HepG2 (cell line): ENCODE data around the gene NOL4L. TPM values are rescaled to one million over a fixed set of nuclear protein-coding genes. Genes with fewer than 3 reads are reported as not detected.

Source experiments
- CHD2 ChIP-seq: IDR thresholded peaks from 2 replicates; pipeline ENCODE4 v1.6.1; 2011; ENCODE audit warnings: low read depth, low read length, improper control_type of control experiment
- FOXA1 ChIP-seq, 2 experiments: fragments of 450-650 bp in 1 of 2; sonication (generic) in 1 of 2; formaldehyde crosslinking in 1 of 2; IDR thresholded peaks; 2 replicates each; pipeline versions ENCODE4 v1.4.0 to v1.6.1; 2016 to 2020; ENCODE audit warnings: missing genetic modification reagents in 1 of 2
- FOXO1 ChIP-seq: sonication (generic); formaldehyde crosslinking; IDR thresholded peaks from 2 replicates; pipeline ENCODE4 v1.4.0; 2020; ENCODE audit warnings: missing genetic modification reagents
- FOXP1 ChIP-seq, 2 experiments: fragments of 450-650 bp in 1 of 2; IDR thresholded peaks; 2 replicates each; pipeline ENCODE4 v1.6.1; 2017 to 2018; ENCODE audit warnings: antibody characterized with exemption in 1 of 2
- HNRNPK ChIP-seq: fragments of 200-400 bp; formaldehyde crosslinking; IDR thresholded peaks from 2 replicates; pipeline ENCODE4 v1.6.1; 2018; ENCODE audit warnings: low read length, low read depth, moderate library complexity, mild to moderate bottlenecking; ENCODE audit not compliant: poor library complexity, severe bottlenecking
- ZNF121 ChIP-seq: sonication (generic); formaldehyde crosslinking; IDR thresholded peaks from 2 replicates; pipeline ENCODE4 v1.5.0; 2020; ENCODE audit warnings: mild to moderate bottlenecking, missing genetic modification reagents
- ZNF180 ChIP-seq: sonication (generic); formaldehyde crosslinking; IDR thresholded peaks from 2 replicates; pipeline ENCODE4 v1.4.0; 2020; ENCODE audit warnings: low read depth, missing genetic modification reagents, borderline replicate concordance
- ZNF274 ChIP-seq: sonication (generic); formaldehyde crosslinking; IDR thresholded peaks from 2 replicates; pipeline ENCODE4 v1.5.1; 2020; ENCODE audit warnings: mild to moderate bottlenecking, missing genetic modification reagents
- ZNF891 ChIP-seq: sonication (generic); formaldehyde crosslinking; IDR thresholded peaks from 2 replicates; pipeline ENCODE4 v1.5.0; 2020; ENCODE audit warnings: mild to moderate bottlenecking, missing genetic modification reagents
- ZSCAN22 ChIP-seq: sonication (generic); formaldehyde crosslinking; IDR thresholded peaks from 2 replicates; pipeline ENCODE4 v1.4.0; 2020; ENCODE audit warnings: mild to moderate bottlenecking, missing genetic modification reagents
- polyA plus RNA-seq, 8 experiments: library from polyadenylated mRNA; depleted of rRNA in 3 of 8; stranded (reverse) in 7 of 8; unstranded in 1 of 8; fragments of >200 nt; fragmentation: Illumina TruSeq in 4 of 8; extraction: Trizol in 4 of 8; gene quantifications; 2 replicates each; pipeline versions ENCODE4 v1.2.1 to v1.2.3, GENCODE V29; 2011 to 2016; ENCODE audit warnings: low read depth in 4 of 8, missing spikeins in 1 of 8, mixed read lengths in 1 of 8; ENCODE audit not compliant: insufficient read depth in 1 of 8
- total RNA-seq, 5 experiments: library from RNA; depleted of rRNA; stranded (reverse); fragments of >200 nt; fragmentation: Illumina TruSeq; extraction: Trizol; gene quantifications; 2 replicates each; pipeline ENCODE4 v1.2.3, GENCODE V29; 2016; ENCODE audit warnings: low read depth in 1 of 5
- TF ChIP-seq, protein P1 (sequence below): sonication (generic); formaldehyde crosslinking; IDR thresholded peaks from 2 replicates; pipeline ENCODE4 v1.4.0; 2020; ENCODE audit warnings: missing genetic modification reagents
- TF ChIP-seq, protein P2 (sequence below): sonication (generic); formaldehyde crosslinking; IDR thresholded peaks from 2 replicates; pipeline ENCODE4 v1.5.1; 2020; ENCODE audit warnings: mild to moderate bottlenecking, missing genetic modification reagents, borderline replicate concordance
- TF ChIP-seq, protein P3 (sequence below): IDR thresholded peaks from 2 replicates; pipeline ENCODE4 v1.6.1; 2016
- TF ChIP-seq, protein P4 (sequence below): sonication (generic); formaldehyde crosslinking; conservative IDR thresholded peaks from 2 replicates; pipeline ENCODE4 v1.8.0; 2022; ENCODE audit warnings: low read depth, missing genetic modification reagents
- TF ChIP-seq, protein P5 (sequence below): IDR thresholded peaks from 2 replicates; pipeline ENCODE4 v1.6.1; 2016

The NOL4L gene
- total and polyA plus RNA-seq, 2 of the 13 experiments (the other 11 are each of a cell fraction or from before 2014, with no cell fraction given): 16.6 to 35.4 TPM

DNA sequence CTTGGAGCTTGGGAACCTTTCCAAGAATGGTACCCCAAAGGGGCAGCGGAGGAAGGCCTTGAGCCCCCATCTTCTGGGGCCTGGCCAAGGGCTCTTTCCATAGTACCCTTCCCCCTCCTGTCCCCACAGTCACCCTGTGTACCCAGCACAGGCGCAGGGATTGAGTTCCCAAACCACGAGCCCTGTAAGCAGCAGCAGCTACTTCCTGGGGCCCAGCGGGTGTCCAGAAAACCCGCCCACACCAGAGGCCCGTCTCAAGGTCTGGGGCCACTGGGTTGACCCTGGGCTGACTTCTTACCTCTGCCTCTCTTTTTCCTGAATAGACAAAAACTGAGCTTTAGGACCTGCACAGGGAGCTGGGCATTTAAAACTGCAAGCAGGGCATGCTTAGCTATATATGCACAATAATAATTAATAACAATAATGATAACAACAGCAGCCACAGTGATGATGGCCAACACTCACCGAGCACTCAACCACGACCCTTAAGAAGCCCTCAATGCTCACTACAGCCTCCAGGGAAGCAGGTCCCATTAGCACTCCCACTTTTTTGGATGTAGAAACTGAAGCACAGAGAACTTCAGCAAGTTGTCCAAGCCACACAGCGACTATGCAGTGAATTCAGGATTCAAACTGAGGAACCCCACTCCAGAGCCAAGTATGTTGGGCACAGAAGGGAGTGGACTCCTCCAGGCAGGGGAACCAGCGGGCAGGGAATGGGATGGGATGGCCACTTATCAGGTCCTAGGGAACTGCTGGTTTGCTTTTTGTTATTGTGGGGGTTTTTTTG lies 14.5 kb downstream of the NOL4L start (continued):
- TF ChIP-seq, protein P1, sequence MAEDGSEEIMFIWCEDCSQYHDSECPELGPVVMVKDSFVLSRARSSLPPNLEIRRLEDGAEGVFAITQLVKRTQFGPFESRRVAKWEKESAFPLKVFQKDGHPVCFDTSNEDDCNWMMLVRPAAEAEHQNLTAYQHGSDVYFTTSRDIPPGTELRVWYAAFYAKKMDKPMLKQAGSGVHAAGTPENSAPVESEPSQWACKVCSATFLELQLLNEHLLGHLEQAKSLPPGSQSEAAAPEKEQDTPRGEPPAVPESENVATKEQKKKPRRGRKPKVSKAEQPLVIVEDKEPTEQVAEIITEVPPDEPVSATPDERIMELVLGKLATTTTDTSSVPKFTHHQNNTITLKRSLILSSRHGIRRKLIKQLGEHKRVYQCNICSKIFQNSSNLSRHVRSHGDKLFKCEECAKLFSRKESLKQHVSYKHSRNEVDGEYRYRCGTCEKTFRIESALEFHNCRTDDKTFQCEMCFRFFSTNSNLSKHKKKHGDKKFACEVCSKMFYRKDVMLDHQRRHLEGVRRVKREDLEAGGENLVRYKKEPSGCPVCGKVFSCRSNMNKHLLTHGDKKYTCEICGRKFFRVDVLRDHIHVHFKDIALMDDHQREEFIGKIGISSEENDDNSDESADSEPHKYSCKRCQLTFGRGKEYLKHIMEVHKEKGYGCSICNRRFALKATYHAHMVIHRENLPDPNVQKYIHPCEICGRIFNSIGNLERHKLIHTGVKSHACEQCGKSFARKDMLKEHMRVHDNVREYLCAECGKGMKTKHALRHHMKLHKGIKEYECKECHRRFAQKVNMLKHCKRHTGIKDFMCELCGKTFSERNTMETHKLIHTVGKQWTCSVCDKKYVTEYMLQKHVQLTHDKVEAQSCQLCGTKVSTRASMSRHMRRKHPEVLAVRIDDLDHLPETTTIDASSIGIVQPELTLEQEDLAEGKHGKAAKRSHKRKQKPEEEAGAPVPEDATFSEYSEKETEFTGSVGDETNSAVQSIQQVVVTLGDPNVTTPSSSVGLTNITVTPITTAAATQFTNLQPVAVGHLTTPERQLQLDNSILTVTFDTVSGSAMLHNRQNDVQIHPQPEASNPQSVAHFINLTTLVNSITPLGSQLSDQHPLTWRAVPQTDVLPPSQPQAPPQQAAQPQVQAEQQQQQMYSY (CRISPR knock-in tag): no peak
- TF ChIP-seq ZNF121 (CRISPR knock-in tag) (no peak), FOXA1 (IDR thresholded peaks at IDR 0.05) (no peak), FOXA1 (CRISPR knock-in tag; IDR thresholded peaks at IDR 0.05) (0 out of 2 replicates have a peak, but pooled peaks have one; percentile 24), ZNF274 (CRISPR knock-in tag) (0 out of 2 replicates have a peak, but pooled peaks have one; percentile 36), ZSCAN22 (CRISPR knock-in tag) (no peak), ZNF180 (CRISPR knock-in tag) (no peak), HNRNPK (no peak), FOXO1 (CRISPR knock-in tag) (0 out of 2 replicates have a peak, but pooled peaks have one; percentile 13), ZNF891 (CRISPR knock-in tag) (peak; percentile 77; the same call in 1 of the 2 replicates), CHD2 (no peak), FOXP1 (IDR thresholded peaks at IDR 0.05) (no peak), FOXP1 (CRISPR knock-in tag; IDR thresholded peaks at IDR 0.05) (no peak)
- TF ChIP-seq, protein P2, sequence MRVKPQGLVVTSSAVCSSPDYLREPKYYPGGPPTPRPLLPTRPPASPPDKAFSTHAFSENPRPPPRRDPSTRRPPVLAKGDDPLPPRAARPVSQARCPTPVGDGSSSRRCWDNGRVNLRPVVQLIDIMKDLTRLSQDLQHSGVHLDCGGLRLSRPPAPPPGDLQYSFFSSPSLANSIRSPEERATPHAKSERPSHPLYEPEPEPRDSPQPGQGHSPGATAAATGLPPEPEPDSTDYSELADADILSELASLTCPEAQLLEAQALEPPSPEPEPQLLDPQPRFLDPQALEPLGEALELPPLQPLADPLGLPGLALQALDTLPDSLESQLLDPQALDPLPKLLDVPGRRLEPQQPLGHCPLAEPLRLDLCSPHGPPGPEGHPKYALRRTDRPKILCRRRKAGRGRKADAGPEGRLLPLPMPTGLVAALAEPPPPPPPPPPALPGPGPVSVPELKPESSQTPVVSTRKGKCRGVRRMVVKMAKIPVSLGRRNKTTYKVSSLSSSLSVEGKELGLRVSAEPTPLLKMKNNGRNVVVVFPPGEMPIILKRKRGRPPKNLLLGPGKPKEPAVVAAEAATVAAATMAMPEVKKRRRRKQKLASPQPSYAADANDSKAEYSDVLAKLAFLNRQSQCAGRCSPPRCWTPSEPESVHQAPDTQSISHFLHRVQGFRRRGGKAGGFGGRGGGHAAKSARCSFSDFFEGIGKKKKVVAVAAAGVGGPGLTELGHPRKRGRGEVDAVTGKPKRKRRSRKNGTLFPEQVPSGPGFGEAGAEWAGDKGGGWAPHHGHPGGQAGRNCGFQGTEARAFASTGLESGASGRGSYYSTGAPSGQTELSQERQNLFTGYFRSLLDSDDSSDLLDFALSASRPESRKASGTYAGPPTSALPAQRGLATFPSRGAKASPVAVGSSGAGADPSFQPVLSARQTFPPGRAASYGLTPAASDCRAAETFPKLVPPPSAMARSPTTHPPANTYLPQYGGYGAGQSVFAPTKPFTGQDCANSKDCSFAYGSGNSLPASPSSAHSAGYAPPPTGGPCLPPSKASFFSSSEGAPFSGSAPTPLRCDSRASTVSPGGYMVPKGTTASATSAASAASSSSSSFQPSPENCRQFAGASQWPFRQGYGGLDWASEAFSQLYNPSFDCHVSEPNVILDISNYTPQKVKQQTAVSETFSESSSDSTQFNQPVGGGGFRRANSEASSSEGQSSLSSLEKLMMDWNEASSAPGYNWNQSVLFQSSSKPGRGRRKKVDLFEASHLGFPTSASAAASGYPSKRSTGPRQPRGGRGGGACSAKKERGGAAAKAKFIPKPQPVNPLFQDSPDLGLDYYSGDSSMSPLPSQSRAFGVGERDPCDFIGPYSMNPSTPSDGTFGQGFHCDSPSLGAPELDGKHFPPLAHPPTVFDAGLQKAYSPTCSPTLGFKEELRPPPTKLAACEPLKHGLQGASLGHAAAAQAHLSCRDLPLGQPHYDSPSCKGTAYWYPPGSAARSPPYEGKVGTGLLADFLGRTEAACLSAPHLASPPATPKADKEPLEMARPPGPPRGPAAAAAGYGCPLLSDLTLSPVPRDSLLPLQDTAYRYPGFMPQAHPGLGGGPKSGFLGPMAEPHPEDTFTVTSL (CRISPR knock-in tag): peak; percentile 46; the same call in 1 of the 2 replicates
- TF ChIP-seq, protein P3, sequence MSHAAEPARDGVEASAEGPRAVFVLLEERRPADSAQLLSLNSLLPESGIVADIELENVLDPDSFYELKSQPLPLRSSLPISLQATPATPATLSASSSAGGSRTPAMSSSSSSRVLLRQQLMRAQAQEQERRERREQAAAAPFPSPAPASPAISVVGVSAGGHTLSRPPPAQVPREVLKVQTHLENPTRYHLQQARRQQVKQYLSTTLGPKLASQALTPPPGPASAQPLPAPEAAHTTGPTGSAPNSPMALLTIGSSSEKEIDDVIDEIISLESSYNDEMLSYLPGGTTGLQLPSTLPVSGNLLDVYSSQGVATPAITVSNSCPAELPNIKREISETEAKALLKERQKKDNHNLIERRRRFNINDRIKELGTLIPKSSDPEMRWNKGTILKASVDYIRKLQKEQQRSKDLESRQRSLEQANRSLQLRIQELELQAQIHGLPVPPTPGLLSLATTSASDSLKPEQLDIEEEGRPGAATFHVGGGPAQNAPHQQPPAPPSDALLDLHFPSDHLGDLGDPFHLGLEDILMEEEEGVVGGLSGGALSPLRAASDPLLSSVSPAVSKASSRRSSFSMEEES (CRISPR knock-in tag): no peak
- TF ChIP-seq, protein P4, sequence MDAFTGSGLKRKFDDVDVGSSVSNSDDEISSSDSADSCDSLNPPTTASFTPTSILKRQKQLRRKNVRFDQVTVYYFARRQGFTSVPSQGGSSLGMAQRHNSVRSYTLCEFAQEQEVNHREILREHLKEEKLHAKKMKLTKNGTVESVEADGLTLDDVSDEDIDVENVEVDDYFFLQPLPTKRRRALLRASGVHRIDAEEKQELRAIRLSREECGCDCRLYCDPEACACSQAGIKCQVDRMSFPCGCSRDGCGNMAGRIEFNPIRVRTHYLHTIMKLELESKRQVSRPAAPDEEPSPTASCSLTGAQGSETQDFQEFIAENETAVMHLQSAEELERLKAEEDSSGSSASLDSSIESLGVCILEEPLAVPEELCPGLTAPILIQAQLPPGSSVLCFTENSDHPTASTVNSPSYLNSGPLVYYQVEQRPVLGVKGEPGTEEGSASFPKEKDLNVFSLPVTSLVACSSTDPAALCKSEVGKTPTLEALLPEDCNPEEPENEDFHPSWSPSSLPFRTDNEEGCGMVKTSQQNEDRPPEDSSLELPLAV (CRISPR knock-in tag): no peak
- TF ChIP-seq, protein P5, sequence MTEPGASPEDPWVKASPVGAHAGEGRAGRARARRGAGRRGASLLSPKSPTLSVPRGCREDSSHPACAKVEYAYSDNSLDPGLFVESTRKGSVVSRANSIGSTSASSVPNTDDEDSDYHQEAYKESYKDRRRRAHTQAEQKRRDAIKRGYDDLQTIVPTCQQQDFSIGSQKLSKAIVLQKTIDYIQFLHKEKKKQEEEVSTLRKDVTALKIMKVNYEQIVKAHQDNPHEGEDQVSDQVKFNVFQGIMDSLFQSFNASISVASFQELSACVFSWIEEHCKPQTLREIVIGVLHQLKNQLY (CRISPR knock-in tag): peak; percentile 50; the same call in 1 of the 2 replicates
